KMS-11 (cell line): ENCODE data around the gene MATR3.

Experiments
- H2AFZ ChIP-seq: fragments of 200-600 bp; sonication (generic); 2 replicates; pipeline ENCODE4 v1.6.1; 2016; ENCODE audit warnings: antibody characterized with exemption, mixed run types, low read depth
- H3K27ac ChIP-seq: fragments of 200-600 bp; sonication (generic); 2 replicates; pipeline ENCODE4 v1.6.1; 2016; ENCODE audit warnings: mild to moderate bottlenecking, mixed run types
- H3K27me3 ChIP-seq: fragments of 200-600 bp; sonication (generic); 2 replicates; pipeline ENCODE4 v1.6.1; 2017; ENCODE audit warnings: mild to moderate bottlenecking, low read depth, mixed run types, moderate library complexity; ENCODE audit not compliant: insufficient read depth
- H3K36me3 ChIP-seq: fragments of 200-600 bp; sonication (generic); 2 replicates; pipeline ENCODE4 v1.6.1; 2017; ENCODE audit warnings: mild to moderate bottlenecking, mixed run types; ENCODE audit not compliant: insufficient read depth
- H3K4me1 ChIP-seq: fragments of 200-600 bp; sonication (generic); 2 replicates; pipeline ENCODE4 v1.6.1; 2016; ENCODE audit warnings: mild to moderate bottlenecking, low read depth, mixed run types; ENCODE audit not compliant: poor library complexity, severe bottlenecking
- H3K4me2 ChIP-seq: fragments of 200-600 bp; sonication (generic); 2 replicates; pipeline ENCODE4 v1.7.0; 2016; ENCODE audit warnings: mild to moderate bottlenecking, mixed run types
- H3K4me3 ChIP-seq: fragments of 200-600 bp; sonication (generic); IDR thresholded peaks from 2 replicates; pipeline ENCODE4 v1.6.1; 2017; ENCODE audit warnings: low read depth, low read length, mixed read lengths; ENCODE audit not compliant: insufficient read depth
- H3K79me2 ChIP-seq: fragments of 200-600 bp; sonication (generic); 2 replicates; pipeline ENCODE4 v1.6.1; 2016; ENCODE audit warnings: low read depth, mixed run types; ENCODE audit not compliant: insufficient read depth
- H3K9ac ChIP-seq: fragments of 200-600 bp; sonication (generic); 2 replicates; pipeline ENCODE4 v1.6.1; 2016; ENCODE audit warnings: mild to moderate bottlenecking, mixed run types
- H4K20me1 ChIP-seq: fragments of 200-600 bp; sonication (generic); 2 replicates; pipeline ENCODE4 v1.6.1; 2016; ENCODE audit warnings: mild to moderate bottlenecking, mixed run types; ENCODE audit not compliant: insufficient read depth
- CTCF ChIP-seq: fragments of 200-600 bp; sonication (generic); conservative IDR thresholded peaks from 2 replicates; pipeline ENCODE4 v1.6.1; 2017; ENCODE audit warnings: low read depth, mild to moderate bottlenecking, antibody characterized with exemption, low read length, moderate library complexity, mixed read lengths

The MATR3 gene

GRCh38 chr5:139248826-139249453 is 44.6 kb upstream of the MATR3 start:
- no peaks in the 10 kb centered on the region for H3K27me3 ChIP-seq
- no peak for TF ChIP-seq CTCF
- H3K27ac ChIP-seq: no peak overlapping the region
- H3K4me2 ChIP-seq: no peak overlapping the region
- no peak overlapping the region for H3K9ac ChIP-seq
- H3K4me1 ChIP-seq: no peaks in the 10 kb centered on the region
- no peaks in the 10 kb centered on the region for H3K79me2 ChIP-seq
- H3K36me3 ChIP-seq: no peaks in the 10 kb centered on the region
- H3K4me3 ChIP-seq: no peak overlapping the region
- H4K20me1 ChIP-seq: no peaks in the 10 kb centered on the region
- H2AFZ ChIP-seq: no peak overlapping the region

- no peak overlapping the region for H2AFZ ChIP-seq
- H3K27ac ChIP-seq: no peak overlapping the region
- H3K4me2 ChIP-seq: no peak overlapping the region
- no peak overlapping the region for H3K9ac ChIP-seq
- no peaks in the 10 kb centered on the region for H3K27me3 ChIP-seq
- H3K79me2 ChIP-seq: no peaks in the 10 kb centered on the region
- H3K36me3 ChIP-seq: no peaks in the 10 kb centered on the region
- no peaks in the 10 kb centered on the region for H3K4me1 ChIP-seq
- H3K4me3 ChIP-seq: no peak overlapping the region
- H4K20me1 ChIP-seq: no peaks in the 10 kb centered on the region
- TF ChIP-seq CTCF: no peak
Measured at GRCh38 chr5:139251281-139251687, 42.3 kb upstream of the MATR3 start.

- H2AFZ ChIP-seq: no peak overlapping the region
- H3K4me2 ChIP-seq: no peak overlapping the region
- H3K27me3 ChIP-seq: no peaks in the 10 kb centered on the region
- H3K4me1 ChIP-seq: no peaks in the 10 kb centered on the region
- H3K27ac ChIP-seq: no peak overlapping the region
- H3K4me3 ChIP-seq: no peak overlapping the region
- H3K79me2 ChIP-seq: no peaks in the 10 kb centered on the region
- no peaks in the 10 kb centered on the region for H4K20me1 ChIP-seq
- TF ChIP-seq CTCF: no peak
- H3K9ac ChIP-seq: no peak overlapping the region
- H3K36me3 ChIP-seq: no peaks in the 10 kb centered on the region
Measured at GRCh38 chr5:139251695-139252288, 41.7 kb upstream of the MATR3 start.

DNA sequence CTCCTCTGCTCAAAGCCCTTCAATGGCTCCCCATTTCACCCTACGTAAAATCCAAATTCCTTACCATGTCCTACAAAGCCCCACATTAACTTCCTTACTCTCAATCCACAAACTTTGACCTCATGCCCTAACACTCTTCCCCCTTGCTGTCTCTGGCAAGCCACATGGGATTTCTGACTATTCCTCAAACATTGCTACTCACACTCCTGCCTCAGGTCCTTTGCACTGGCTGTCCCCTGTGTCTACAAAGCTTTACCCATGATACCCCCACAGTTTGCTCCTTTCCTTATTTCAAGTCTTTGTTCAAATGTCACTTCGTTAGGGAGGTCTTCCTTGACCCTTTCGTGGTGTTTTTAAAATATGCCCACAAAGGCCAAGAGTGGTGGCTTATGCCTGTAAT is 40.4 kb upstream of the MATR3 start:
- H3K36me3 ChIP-seq: no peaks in the 10 kb centered on the region
- TF ChIP-seq CTCF: no peak

More for the DNA sequence above, 40.4 kb upstream of the MATR3 start:
- Histone ChIP-seq H2AFZ (no peak overlapping the region), H3K27ac (no peak overlapping the region), H3K9ac (no peak overlapping the region), H3K79me2 (no peaks in the 10 kb centered on the region), H3K27me3 (no peaks in the 10 kb centered on the region), H3K4me1 (no peaks in the 10 kb centered on the region), H3K4me3 (no peak overlapping the region), H4K20me1 (no peaks in the 10 kb centered on the region), H3K4me2 (no peak overlapping the region)
